Epidermal melanocyte (primary cell): ENCODE results near the gene PRG3.
A peak's percentile ranks its signal among the peaks of the same experiment; 100 is the strongest.

Experiments
- DNase-seq: peaks from one replicate; pipeline ENCODE4 v3.0.0; 2011; ENCODE audit warnings: low spot score; ENCODE audit not compliant: insufficient read length

PRG3 gene, protein sequence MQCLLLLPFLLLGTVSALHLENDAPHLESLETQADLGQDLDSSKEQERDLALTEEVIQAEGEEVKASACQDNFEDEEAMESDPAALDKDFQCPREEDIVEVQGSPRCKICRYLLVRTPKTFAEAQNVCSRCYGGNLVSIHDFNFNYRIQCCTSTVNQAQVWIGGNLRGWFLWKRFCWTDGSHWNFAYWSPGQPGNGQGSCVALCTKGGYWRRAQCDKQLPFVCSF

DNA sequence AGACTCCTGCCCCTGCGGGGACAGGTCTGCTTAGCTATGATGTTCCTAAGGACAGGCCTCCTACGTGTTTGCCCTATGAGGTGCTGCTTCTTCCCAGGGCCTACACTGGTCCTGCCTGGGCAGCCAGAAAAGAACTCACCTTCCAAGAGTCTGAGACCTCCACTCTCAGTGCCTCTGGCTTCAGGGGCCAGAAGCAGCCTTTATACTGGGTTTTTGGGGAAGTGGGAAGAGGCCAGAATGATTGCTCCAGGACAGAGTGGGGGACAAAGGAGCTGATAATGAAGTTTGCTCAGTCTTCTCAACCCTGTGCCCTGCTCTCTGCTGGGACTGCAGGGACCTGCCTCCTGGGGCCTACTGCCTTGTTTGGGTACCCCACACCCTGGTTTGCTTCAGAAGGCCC, at the start of gene PRG3:
Gene PRG3 (minus strand): TSS at position 176 of the 400 bp plus-strand sequence. CDS start 442 bp downstream, outside the sequence.
- DNase-seq: no peak

DNA sequence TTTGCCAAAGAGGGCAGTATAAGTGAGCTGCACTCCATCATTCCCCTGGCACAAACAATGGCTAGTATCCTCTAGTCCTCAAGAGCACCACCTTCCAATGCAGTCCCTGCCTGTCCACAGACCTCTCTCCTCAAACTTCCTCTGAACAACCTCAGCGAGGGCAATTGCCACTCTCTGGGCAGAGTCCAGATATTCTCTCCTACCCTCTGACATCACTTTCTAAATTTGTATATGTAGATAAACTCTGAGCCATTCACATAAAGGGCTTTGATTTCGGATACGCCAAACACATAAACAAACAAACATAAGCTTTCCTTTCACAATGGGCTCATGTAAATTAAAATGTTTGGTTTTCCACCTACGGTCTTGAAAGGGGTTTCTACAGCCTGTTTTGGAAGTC, 49.0 kb upstream of the PRG3 start:
- DNase-seq: no peak

DNA sequence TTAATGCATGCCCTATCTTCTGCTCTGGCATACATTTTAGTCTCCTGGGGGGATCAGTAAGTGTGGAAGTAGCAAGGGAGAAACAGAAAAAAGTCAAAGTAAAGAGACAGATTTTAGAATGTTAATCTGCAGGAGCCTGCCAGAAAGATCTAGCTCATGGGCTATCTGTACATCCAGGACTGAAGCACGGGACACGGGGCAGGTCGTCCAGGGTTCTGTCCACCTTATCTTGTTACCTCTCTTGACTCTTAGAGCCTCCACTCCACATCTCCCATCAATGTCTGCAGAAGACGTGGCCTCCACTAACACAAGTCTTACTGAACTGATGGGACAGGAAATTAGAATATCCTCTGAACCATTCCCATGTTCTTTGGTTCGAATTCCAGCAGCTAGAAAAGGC, 47.7 kb upstream of the PRG3 start:
- no peak for DNase-seq

DNA sequence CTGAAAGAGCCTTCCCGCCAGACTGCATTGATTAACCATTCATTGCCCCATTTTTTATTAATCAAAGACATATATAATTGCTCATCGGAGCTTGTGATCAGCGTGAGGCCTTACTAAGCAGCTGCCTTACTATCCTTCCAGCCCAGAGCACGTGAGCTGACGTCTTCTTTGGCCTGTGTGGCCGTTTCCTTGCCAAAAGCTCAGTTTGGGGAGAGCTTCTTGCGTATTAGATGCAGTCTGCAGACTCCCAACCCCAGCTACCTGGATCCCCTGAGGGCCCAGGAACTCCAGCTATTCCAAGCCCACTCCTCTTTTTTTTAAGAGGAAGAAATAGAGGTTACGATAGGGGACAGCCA, 46.8 kb upstream of the PRG3 start:
- no peak for DNase-seq

DNA sequence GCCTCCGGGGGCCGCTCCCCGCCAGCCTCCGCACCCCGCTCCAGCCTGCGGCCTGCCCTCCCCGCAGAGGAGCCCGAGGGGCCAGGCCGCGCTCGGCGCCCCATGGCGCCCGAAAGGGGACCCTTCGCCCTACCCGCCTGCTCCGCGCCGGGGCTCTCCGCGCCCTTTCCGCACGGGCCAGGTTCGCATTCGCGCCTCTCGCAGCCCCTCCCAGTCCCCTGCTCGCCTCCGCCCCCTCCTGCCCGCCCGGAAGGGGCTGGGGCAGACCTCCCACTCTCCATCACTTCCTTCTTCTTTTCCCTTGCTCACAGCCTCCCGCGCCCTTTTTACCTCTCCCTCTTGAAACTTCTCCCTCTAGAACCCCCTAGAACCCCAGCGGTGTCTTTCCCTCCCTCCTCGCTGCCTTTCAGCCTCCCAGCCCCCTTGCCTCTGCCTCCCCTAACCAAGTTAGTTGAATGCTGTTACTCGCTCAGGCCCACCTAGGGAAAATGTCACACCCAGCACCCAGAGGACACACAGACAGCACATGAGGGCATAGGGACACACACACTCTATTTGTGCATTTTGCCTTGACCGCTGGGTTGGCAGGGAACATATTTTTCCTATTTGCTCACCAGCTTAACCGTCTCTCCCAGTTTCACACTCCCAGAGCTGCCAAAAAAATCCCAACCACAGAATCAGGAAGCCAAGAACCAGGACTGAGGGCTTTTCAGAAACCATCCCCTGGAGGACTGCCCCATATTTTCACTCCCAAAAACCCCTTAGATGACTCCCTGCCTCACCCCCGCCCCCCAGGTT, 46.2 kb upstream of the PRG3 start, which contains the start of gene SLC43A3:
Gene SLC43A3 (minus strand): TSS at position 193 of the 798 bp plus-strand sequence. CDS start 949 bp downstream, outside the sequence.
- DNase-seq: peak; percentile 41

DNA sequence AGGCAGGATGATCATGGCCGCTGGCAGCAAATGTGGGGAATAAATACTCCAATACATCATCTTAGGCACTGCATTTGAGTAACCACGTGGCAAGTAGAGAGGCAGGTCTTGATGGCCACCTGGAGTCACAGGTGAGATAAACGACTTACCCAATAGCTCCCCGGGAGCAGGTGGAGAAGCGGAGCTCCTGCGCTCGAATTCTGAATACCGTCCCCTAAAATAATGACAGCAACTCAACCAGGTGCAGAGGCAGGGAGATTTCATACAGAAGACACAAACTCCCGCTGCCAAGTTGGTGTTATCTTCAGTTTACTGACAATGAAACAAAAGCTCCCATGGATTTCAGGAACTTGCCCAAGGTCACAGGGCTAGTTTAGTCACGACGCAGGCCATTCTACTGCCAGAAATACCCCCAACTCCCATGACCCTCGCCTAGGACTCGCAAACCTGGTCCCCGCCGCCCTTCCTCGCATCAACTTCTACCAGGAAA, 45.5 kb upstream of the PRG3 start:
- DNase-seq: no peak

DNA sequence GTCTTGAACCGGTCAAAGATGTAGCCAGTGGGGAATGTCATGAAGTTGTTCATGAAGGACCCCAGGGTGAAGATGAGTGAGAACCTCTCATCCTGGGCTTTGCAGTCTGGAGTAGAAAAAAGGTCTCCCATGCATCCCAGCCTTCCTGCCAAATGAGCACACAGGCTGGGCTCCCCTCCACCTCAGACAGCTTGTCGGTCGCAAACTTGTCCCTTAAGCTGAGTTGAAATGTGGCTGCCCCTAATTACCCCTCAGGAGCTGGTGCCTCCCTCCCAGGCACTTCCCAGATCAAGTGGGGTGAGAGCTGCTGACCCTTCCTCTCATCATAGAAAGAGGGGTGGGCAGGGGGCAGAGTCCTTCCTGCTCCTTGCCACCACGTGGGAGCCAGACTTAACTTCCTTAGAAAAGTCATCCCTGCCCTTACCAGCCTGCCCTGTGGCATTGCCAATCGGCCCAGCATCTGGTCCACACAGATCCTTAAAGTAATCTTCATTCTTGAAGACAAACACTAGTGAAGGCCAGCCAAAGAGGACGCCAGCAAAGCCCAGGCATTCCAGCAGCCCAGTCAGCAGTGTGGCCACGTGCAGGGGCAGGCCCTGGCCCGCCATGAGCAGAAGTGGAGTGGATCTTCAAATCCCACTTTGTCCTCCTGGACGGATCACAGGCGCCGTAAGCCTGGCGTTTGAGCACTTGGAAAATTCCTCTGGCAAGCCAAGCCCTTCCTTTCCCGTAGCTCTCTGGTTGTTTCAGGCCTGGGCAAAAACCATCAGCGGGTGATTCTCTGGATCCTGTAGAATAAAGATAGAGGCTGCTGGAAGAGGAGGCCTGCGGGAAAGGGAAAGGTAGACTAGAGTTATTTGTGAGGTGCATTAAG, 44.9 kb upstream of the PRG3 start:
- DNase-seq: no peak

DNA sequence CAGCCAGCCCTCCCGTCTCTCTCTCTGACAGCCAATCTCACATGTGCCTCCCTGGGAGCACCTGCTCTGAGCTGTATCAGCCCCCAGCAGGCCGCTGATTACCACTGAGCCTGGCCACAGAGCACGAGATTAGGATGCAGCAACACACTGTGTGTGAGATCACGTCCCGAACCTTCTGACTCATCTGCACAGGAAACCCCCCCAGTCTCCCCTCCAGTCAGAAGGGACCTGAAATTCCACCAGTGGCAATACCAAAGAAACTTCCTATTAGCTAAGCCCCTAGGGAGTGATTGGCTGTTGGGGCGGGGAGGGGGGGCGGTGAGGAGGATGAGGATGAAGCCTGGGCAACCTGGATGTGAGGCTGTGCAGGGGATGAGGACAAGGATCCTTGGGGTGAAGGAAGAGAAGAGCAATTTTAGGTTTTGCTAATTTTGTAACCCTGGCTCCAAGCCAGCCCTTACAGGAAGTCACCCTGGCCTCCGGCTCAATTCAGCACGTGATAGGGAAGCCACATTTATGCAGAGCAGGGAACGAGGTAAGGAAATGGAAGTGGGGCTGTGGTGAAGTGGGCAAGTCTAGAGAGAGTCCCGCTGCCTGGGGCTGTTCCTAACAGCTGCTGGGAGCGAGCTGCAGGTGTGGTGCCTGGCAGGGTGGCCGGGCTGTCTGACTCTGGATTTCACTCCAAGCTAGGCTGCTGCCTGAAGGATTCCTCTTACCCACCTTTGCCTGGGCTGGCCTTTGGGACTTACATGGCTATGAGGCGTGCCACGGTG, 44.0 kb upstream of the PRG3 start:
- DNase-seq: no peak

DNA sequence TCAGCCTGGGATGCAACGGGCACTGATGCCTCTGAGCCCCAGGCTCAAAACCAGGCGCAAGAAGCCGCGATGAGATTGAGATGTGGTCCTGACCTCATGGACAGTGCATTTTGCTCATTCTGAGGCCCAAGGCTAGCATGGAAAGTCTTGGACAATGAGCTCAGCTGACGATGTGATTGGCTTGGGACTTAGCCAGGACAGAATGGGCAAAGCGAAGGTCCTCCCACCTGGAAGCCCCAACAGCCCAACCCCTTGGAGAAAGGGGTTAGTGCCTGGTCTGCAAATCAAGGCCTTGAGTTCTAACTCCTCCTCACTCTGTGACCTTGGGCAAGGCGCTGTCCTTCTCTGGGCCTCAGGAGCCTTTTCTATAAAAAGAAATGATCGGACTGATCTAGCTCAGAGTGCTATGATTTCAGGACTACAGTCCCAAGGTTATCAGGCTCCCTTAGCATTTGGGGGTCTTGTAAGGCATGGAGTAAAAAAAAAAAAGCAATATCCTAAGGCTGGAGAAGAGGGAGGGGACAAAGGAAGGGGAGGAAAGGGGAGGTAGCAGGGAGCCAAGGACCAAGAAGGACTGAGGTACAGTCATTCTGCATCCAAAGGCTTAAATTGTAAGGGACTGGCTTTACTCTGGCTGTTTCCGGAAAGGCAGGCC, 43.3 kb upstream of the PRG3 start:
- no peak for DNase-seq

DNA sequence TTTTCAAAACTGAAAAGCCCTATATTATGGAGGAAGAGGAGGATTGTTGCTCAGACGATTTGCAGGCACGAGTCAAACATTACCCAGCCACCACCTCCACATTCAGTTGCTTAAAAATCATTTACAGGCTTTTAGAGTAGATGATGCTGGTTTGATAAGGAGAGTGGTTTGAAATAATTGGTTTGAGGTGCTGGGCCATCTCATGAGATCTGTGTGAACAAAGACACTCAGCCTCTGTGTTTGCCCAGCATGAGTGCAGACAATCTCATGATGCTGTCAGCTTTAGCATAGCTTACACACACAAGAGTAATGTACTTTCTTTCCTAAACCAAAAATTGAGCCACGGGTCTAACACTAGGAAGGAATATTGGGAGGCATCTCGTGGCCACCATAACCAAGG, 41.7 kb upstream of the PRG3 start:
- no peak for DNase-seq

DNA sequence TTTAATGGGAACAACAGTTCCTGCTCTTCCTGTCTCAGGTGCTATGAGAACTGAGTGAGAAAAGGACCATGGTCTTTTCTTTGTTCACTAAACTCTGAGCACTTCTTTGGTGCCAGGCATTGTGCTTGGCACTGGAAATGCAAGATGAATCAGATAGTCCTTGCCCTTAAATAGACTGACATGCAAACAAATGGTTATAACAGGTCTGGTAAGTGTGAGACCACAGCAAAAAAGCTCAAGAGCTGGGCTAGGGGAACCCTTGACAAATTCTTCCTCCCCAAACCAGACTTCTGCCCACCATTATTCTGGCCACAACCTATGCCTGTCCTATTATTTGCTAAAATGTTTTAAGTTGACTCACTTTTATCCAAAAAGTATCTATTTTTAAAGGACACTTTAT, 40.9 kb upstream of the PRG3 start:
- DNase-seq: no peak

DNA sequence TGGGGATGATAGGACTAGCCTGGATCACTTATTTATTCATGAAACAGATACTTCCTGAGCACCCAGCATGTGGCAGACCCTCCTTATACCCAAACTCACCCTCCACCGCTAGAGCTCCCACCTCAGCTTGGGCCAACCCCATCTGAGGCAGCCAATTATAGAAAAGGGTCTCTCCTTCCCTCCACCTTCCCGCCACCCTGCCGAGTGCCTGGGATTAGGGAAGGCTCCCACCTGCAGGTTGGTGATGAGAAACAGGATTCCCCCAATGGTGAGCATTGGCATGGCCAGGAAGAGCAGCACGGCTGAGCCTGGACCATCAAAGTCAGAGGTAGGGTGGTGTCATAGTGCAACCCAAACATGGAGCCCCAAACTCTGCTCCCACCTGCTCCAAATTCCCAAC, 40.1 kb upstream of the PRG3 start:
- no peak for DNase-seq

DNA sequence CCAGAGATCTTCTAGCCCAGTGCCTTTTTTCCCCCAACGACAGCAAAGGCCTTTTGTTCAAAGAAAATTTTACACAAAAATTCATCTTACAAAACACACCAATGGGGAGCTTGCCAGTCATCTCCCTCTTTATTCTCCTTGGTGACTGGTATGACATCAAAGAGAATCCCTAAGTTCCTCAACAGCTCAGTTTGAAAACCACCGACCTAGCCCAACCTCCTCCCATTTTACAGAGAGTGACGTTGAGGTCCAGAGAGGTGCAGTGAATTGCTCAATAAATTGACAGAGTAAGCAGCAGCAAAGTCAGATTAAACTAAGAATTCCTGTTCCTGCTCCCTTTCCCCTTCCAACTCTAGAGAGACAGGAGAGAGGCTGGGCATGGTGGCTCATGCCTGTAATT, 38.2 kb upstream of the PRG3 start:
- DNase-seq: no peak

DNA sequence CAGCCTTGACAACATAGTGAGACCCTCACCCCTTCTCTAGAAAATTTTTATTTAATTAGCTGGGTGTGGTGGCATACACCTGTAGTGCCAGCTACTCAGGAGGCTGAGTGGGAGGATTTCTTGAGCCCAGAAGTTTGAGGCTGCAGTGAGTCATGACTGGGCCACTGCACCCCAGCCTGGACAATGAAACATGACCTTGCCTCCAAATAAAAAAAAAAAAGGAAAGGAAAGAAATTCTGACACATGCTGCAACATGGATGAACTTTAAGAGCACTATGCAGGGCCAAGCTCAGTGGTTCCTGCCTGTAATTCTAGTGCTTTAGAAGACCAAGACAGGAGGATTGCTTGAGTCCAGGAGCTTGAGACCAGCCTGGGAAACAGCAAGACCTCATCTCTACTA, 37.2 kb upstream of the PRG3 start:
- DNase-seq: no peak

DNA sequence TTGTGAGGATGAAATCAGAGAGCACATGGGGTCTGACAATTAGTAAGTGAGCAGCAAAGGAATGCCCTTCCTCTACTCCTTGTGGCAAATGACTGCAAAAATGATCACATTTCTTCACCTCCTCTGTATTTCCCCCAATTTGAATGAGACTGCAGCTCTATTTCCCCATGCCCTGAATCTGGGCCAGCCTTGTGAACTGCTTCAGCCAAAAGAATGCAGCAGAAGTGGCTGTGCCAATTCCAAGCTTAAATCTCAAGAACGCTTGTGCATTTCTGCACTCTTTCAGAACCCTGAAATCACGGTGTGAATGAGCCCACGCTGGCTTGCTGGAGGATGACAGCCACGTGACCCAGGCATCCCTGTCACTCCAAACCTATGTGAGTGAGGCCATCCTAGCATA, 36.1 kb upstream of the PRG3 start:
- DNase-seq: no peak

DNA sequence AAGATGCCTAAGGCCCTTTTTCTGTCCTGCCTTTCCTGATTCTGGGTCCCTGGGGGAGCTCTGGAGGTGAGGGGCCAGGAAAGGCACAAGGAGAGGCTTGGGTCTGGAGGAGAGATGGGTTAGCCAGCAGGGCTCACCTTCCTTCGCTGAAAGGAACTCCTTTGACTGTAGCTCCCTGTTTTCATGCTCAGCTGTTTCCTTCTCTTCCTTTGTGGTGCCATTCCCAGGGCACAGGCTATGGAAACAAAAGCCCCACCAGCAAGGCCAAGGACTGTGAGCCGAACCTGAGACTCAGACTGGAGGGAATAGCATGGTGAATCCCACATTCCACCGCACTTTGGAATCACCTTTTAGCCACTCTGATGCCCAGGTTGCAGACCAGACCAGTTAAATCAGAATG, 35.5 kb upstream of the PRG3 start:
- DNase-seq: no peak

DNA sequence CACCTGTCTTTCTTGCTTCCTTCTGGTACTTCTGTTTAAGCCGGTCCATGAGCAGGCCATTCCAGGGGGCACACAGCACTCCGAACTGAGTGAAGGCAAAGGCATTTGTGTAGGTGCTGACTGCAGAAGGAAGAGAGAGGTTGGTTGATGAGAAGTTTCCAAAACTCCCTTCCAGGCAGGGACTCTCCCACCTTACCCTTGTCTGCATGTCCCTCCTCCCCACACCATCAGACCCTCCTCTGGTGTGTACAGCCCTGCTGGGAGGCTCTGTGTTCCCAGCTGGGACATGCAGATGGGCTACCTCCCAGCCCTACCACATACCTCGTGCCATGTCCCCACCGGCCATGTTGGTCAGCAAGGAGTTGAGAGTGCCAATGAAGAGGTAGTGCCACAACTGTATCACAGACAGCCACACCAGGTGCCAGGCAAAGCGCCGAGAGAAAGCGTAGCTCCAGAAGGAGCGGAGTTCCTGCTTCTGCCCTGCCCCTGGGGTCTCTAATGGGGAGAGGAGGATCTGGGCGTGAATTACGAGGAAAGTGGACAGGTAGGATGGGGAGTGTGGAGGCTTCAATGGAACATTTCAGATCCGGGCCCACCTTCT, 33.8 kb upstream of the PRG3 start:
- DNase-seq: no peak

DNA sequence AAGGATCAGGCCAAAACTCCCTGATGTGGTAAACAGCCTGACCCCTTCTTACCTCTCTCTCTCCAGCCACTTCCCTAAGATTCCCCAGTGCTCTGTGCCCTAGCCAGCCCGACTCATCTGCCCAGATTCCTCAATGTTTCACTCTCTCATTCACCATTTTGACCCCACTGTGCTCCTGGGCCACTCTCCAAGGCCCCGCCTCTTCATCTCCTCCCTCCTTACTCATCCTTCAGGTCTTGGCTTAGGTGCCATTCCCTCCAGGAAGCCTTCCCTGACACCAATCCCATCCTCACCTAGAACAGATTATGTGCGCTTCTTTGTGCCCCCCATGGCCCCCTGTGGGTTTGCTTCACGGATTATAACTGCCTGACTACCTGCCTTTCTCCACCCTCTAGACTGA, 32.7 kb upstream of the PRG3 start:
- no peak for DNase-seq

DNA sequence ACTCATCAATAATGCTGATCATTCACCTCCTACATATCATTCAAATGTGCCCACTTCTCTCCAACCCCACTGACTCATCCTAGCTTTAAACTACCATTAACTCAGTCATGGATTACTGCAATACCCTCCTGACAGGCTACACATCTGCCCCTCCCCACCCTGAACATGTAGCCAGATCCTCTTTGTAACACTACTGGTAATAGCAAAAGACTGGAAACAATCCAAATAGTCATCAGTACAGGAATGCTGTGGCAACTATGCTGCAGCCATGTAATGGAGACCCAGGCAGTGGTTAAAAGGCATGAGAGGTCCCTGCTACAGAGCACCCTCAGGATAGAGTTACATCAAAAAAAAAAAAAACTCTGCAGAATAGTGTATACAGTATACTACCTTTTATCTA, 29.3 kb upstream of the PRG3 start:
- no peak for DNase-seq
